NCI-H1694 treated with DMSO at 0.1 percent for 48 hours (cell line): ENCODE results near the gene COG3.

Experiments
- DNase-seq: peaks from one replicate; lab custom pipeline; 2025; lab: John Stamatoyannopoulos, UW

The COG3 gene

GRCh38 chr13:45447050-45447661 lies 17.6 kb upstream of the COG3 start:
- DNase-seq: no peak

- DNase-seq: no peak
Observed at GRCh38 chr13:45448965-45449559, 15.7 kb upstream of the COG3 start.

GRCh38 chr13:45451282-45451681 lies 13.5 kb upstream of the COG3 start:
- DNase-seq: no peak

GRCh38 chr13:45454204-45454603 lies 10.5 kb upstream of the COG3 start:
- DNase-seq: no peak

- no peak for DNase-seq
Observed at GRCh38 chr13:45456196-45456972, 8.4 kb upstream of the COG3 start.

- DNase-seq: no peak
Observed at GRCh38 chr13:45464141-45464686, 525 bp upstream of the COG3 start.

GRCh38 chr13:45466359-45466758 lies 1.6 kb downstream of the COG3 start:
- DNase-seq: no peak

- no peak for DNase-seq
Observed at GRCh38 chr13:45468635-45469034, 3.9 kb downstream of the COG3 start.

- no peak for DNase-seq
Observed at GRCh38 chr13:45472171-45472705, 7.5 kb downstream of the COG3 start.

GRCh38 chr13:45473627-45474026 lies 8.9 kb downstream of the COG3 start:
- DNase-seq: no peak

- DNase-seq: no peak
Observed at GRCh38 chr13:45474584-45475454, 10.1 kb downstream of the COG3 start.

- no peak for DNase-seq
Observed at GRCh38 chr13:45479661-45480060, 14.9 kb downstream of the COG3 start.

- DNase-seq: no peak
Observed at GRCh38 chr13:45481688-45482087, 16.9 kb downstream of the COG3 start.

GRCh38 chr13:45482571-45483173 lies 17.9 kb downstream of the COG3 start:
- no peak for DNase-seq

GRCh38 chr13:45487604-45488003 lies 22.9 kb downstream of the COG3 start:
- no peak for DNase-seq

GRCh38 chr13:45490068-45490467 lies 25.3 kb downstream of the COG3 start:
- DNase-seq: no peak

GRCh38 chr13:45492538-45492937 lies 27.8 kb downstream of the COG3 start:
- DNase-seq: no peak

- no peak for DNase-seq
Observed at GRCh38 chr13:45496942-45497341, 32.2 kb downstream of the COG3 start.

GRCh38 chr13:45500492-45501174 lies 35.9 kb downstream of the COG3 start:
- no peak for DNase-seq

- no peak for DNase-seq
Observed at GRCh38 chr13:45501175-45501526, 36.4 kb downstream of the COG3 start.

- no peak for DNase-seq
Observed at GRCh38 chr13:45503658-45504057, 38.9 kb downstream of the COG3 start.
